ENCODE measurements around the gene POU2F1.

DNA sequence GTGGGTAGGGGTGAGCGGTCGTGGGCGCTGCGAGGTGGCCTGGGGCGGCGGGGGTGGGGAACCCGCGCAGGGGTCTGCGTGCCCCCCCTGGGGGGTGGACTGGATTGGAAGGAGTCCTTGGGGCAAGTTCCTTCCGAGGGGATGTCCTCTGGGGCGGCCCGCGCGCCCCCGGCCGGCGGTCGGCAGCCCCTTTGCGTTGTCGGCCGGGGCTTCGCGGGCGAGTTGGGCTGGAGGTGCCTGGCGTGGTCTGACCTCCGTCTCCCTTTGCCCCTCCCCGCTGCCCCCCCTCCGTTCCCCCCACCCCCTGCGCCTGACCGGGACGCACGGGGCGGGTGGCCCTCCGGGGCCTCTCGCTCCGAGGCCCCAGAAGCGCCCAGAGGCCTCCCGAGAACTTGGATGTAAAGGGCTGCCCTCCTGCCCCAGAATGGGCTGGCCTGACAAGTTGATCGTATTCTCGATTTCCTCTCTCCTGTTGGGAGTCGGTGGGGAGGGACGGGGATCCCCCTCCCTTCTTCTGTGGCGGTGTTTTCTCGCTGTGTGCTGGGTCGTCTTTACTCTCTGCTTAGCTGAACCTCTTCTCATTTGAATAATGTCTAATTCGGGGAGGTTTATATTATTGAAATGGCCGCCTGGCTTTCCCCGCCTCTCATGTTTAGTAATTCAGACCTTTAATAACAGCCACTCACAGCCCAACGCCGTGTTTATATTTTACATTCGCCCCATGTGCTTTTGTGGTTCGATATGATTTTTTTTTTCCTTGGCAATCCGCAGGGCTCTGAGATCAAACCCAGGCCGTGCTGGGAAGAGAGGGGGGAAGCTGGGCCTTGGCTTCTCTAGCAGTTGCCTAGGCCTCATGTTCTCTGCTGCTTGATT is 1.3 kb downstream of the POU2F1 start:
- TF ChIP-seq, protein P1, sequence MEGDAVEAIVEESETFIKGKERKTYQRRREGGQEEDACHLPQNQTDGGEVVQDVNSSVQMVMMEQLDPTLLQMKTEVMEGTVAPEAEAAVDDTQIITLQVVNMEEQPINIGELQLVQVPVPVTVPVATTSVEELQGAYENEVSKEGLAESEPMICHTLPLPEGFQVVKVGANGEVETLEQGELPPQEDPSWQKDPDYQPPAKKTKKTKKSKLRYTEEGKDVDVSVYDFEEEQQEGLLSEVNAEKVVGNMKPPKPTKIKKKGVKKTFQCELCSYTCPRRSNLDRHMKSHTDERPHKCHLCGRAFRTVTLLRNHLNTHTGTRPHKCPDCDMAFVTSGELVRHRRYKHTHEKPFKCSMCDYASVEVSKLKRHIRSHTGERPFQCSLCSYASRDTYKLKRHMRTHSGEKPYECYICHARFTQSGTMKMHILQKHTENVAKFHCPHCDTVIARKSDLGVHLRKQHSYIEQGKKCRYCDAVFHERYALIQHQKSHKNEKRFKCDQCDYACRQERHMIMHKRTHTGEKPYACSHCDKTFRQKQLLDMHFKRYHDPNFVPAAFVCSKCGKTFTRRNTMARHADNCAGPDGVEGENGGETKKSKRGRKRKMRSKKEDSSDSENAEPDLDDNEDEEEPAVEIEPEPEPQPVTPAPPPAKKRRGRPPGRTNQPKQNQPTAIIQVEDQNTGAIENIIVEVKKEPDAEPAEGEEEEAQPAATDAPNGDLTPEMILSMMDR (conservative IDR thresholded peaks at IDR 0.05; ENCODE audit: low read length), result peak; percentile 23; the same call in 1 of the 2 replicates
- no peak for TF ChIP-seq EZH2phosphoT487 (IDR thresholded peaks at IDR 0.05; ENCODE audit: borderline replicate concordance, low read depth, low read length)
